H1 (cell line): ENCODE measurements around the gene SLC35E1. TPM values are rescaled to one million over a fixed set of nuclear protein-coding genes. Genes with fewer than 3 reads are reported as not detected.

Experiments used
- CTCF ChIA-PET: fragments of 300-600 bp; sonication (Branson Sonifier 250); formaldehyde crosslinking; loops from one replicate; lab custom pipeline; 2021; ENCODE audit not compliant: partially characterized antibody; lab: Charles Lee
- POLR2A ChIA-PET: fragments of 300-600 bp; sonication (Branson Sonifier 250); formaldehyde crosslinking; loops from one replicate; lab custom pipeline; 2021; ENCODE audit warnings: inconsistent platforms; ENCODE audit not compliant: partially characterized antibody; lab: Charles Lee
- DNase-seq, 2 experiments: peaks; one replicate each; pipeline versions ENCODE4 v3.0.0 to v3.0.0-alpha.2; 2010 to 2022; ENCODE audit warnings: low spot score in 2 of 2, low read depth in 1 of 2, mixed read lengths in 1 of 2
- FAIRE-seq: peaks from 2 replicates; lab custom pipeline; 2011; peaks lifted over from hg19 to GRCh38; lab: Jason Lieb, UNC
- H2AFZ ChIP-seq: 2 replicates; pipeline ENCODE4 v1.8.1; 2012; ENCODE audit warnings: low read length, inconsistent platforms
- H2AK5ac ChIP-seq: 2 replicates; pipeline ENCODE4 v1.6.1; 2013; ENCODE audit warnings: low read depth, low read length
- H2BK120ac ChIP-seq: replicated peaks from 2 replicates; pipeline ENCODE3; 2013; ENCODE audit warnings: low read depth, low read length, inconsistent platforms
- H2BK12ac ChIP-seq: 2 replicates; pipeline ENCODE4 v1.6.1; 2013; ENCODE audit warnings: low read depth, low read length
- H2BK15ac ChIP-seq: 2 replicates; pipeline ENCODE4 v1.6.1; 2013; ENCODE audit warnings: low read length
- H2BK20ac ChIP-seq: 2 replicates; pipeline ENCODE4 v1.6.1; 2013; ENCODE audit warnings: low read length
- H2BK5ac ChIP-seq: 2 replicates; pipeline ENCODE4 v1.6.1; 2013; ENCODE audit warnings: low read depth, low read length
- H3K14ac ChIP-seq: 2 replicates; pipeline ENCODE4 v1.6.1; 2013; ENCODE audit warnings: inconsistent platforms; ENCODE audit not compliant: insufficient read length
- H3K18ac ChIP-seq: 2 replicates; pipeline ENCODE4 v1.6.1; 2013; ENCODE audit warnings: low read length; ENCODE audit errors: extremely low read depth
- H3K23ac ChIP-seq: 2 replicates; pipeline ENCODE4 v1.6.1; 2013; ENCODE audit warnings: inconsistent platforms; ENCODE audit not compliant: insufficient read length
- H3K23me2 ChIP-seq: 2 replicates; pipeline ENCODE4 v1.6.1; 2013; ENCODE audit warnings: low read depth, low read length
- H3K27ac ChIP-seq: 2 replicates; pipeline ENCODE4 v1.6.1; 2011; ENCODE audit warnings: low read depth, low read length, inconsistent platforms
- H3K27me3 ChIP-seq, 4 experiments: replicated peaks in 1 of 4; 1 replicate in 1 of 4; 2 replicates in 3 of 4; pipeline versions ENCODE4 v1.6.1 to v1.8.1; 2011 to 2013; ENCODE audit warnings: low read length in 3 of 4, mild to moderate bottlenecking in 3 of 4, inconsistent platforms in 2 of 4, mixed read lengths in 2 of 4, moderate library complexity in 1 of 4; ENCODE audit not compliant: control insufficient read depth in 3 of 4, insufficient read depth in 3 of 4; ENCODE audit errors: extremely low read depth in 1 of 4
- H3K36me3 ChIP-seq, 4 experiments: 2 replicates each; pipeline versions ENCODE4 v1.6.1 to v1.8.1; 2011 to 2013; ENCODE audit warnings: mild to moderate bottlenecking in 4 of 4, low read length in 3 of 4, moderate library complexity in 2 of 4, control low read depth in 1 of 4, inconsistent platforms in 1 of 4; ENCODE audit not compliant: insufficient read depth in 4 of 4, control insufficient read depth in 2 of 4
- H3K4ac ChIP-seq: replicated peaks from 2 replicates; pipeline ENCODE3; 2013; ENCODE audit warnings: low read length, low read depth, mixed read lengths, inconsistent platforms; ENCODE audit not compliant: insufficient read length
- H3K4me1 ChIP-seq, 4 experiments: replicated peaks in 1 of 4; 1 replicate in 1 of 4; 2 replicates in 3 of 4; pipeline versions ENCODE4 v1.6.1 to v1.8.1; 2011 to 2013; ENCODE audit warnings: low read length in 3 of 4, inconsistent platforms in 2 of 4, mixed read lengths in 1 of 4; ENCODE audit not compliant: insufficient read depth in 4 of 4, control insufficient read depth in 3 of 4
- H3K4me2 ChIP-seq, 2 experiments: 2 replicates each; pipeline versions ENCODE4 v1.6.1 to v1.8.1; 2011 to 2013; ENCODE audit warnings: low read depth in 2 of 2, low read length in 2 of 2, control low read depth in 1 of 2, inconsistent platforms in 1 of 2, mild to moderate bottlenecking in 1 of 2; ENCODE audit not compliant: insufficient read depth in 1 of 2
- H3K4me3 ChIP-seq, 4 experiments: fragments of 200-600, 300-600 bp in 1 of 4; sonication (generic), shearing (Covaris generic), sonication (Bioruptor Twin) in 1 of 4; 2 replicates each; pipeline versions ENCODE4 v1.5.1 to v1.8.1; 2011 to 2016; ENCODE audit warnings: low read length in 4 of 4, low read depth in 3 of 4, control low read depth in 2 of 4, inconsistent platforms in 2 of 4, mild to moderate bottlenecking in 2 of 4, mixed read lengths in 1 of 4, moderate library complexity in 1 of 4; ENCODE audit not compliant: insufficient read depth in 2 of 4; ENCODE audit errors: extremely low read depth in 1 of 4
- H3K56ac ChIP-seq: replicated peaks from 2 replicates; pipeline ENCODE3; 2013; ENCODE audit warnings: low read depth, mild to moderate bottlenecking, mixed read lengths, low read length, inconsistent platforms; ENCODE audit not compliant: insufficient read length
- H3K79me1 ChIP-seq: 2 replicates; pipeline ENCODE4 v1.6.1; 2013; ENCODE audit warnings: low read depth, low read length, control low read depth
- H3K79me2 ChIP-seq, 2 experiments: 2 replicates each; pipeline versions ENCODE4 v1.6.1 to v1.8.1; 2012 to 2013; ENCODE audit warnings: low read length in 2 of 2, mild to moderate bottlenecking in 2 of 2, inconsistent platforms in 1 of 2; ENCODE audit not compliant: insufficient read depth in 2 of 2, control insufficient read depth in 1 of 2
- H3K9ac ChIP-seq, 4 experiments: replicated peaks in 1 of 4; 1 replicate in 1 of 4; 2 replicates in 3 of 4; pipeline versions ENCODE4 v1.6.1 to v1.8.1; 2011 to 2013; ENCODE audit warnings: low read depth in 3 of 4, low read length in 3 of 4, control low read depth in 2 of 4, mild to moderate bottlenecking in 2 of 4, moderate library complexity in 2 of 4, inconsistent platforms in 1 of 4; ENCODE audit errors: extremely low read depth in 1 of 4
- H3K9me3 ChIP-seq, 2 experiments: 2 replicates each; pipeline versions ENCODE4 v1.6.1 to v1.8.1; 2012 to 2013; ENCODE audit warnings: mild to moderate bottlenecking in 2 of 2, moderate library complexity in 2 of 2, control low read depth in 1 of 2, inconsistent platforms in 1 of 2, low read depth in 1 of 2, low read length in 1 of 2, mixed read lengths in 1 of 2; ENCODE audit not compliant: insufficient read depth in 2 of 2
- H4K20me1 ChIP-seq, 2 experiments: replicated peaks in 1 of 2; 2 replicates each; pipeline versions ENCODE3 to v1.8.1; 2011 to 2013; ENCODE audit warnings: inconsistent platforms in 2 of 2, low read length in 2 of 2, mild to moderate bottlenecking in 1 of 2; ENCODE audit not compliant: insufficient read depth in 2 of 2, control insufficient read depth in 1 of 2
- H4K5ac ChIP-seq: 2 replicates; pipeline ENCODE4 v1.6.1; 2013; ENCODE audit warnings: low read length, low read depth, mixed read lengths, inconsistent platforms; ENCODE audit not compliant: insufficient read length
- H4K8ac ChIP-seq: 2 replicates; pipeline ENCODE4 v1.8.0; 2013; ENCODE audit warnings: mild to moderate bottlenecking, moderate library complexity, low read length, inconsistent platforms; ENCODE audit not compliant: insufficient read depth; ENCODE audit errors: extremely low read depth
- H4K91ac ChIP-seq: replicated peaks from 2 replicates; pipeline ENCODE3; 2013; ENCODE audit warnings: low read length, mixed read lengths, inconsistent platforms; ENCODE audit not compliant: insufficient read length
- BACH1 ChIP-seq: IDR thresholded peaks from 2 replicates; pipeline ENCODE4 v1.6.1; 2012; ENCODE audit warnings: low read length, improper control_type of control experiment
- GTF2F1 ChIP-seq: IDR thresholded peaks from 2 replicates; pipeline ENCODE4 v1.6.1; 2012; ENCODE audit warnings: low read depth, low read length, improper control_type of control experiment, borderline replicate concordance
- NANOG ChIP-seq: IDR thresholded peaks from 2 replicates; pipeline ENCODE4 v1.6.1; 2011; ENCODE audit warnings: low read length, low read depth, mild to moderate bottlenecking, inconsistent platforms; ENCODE audit not compliant: insufficient read depth, poor library complexity, severe bottlenecking
- POLR2AphosphoS5 ChIP-seq: IDR thresholded peaks from 2 replicates; pipeline ENCODE4 v1.6.1; 2011; ENCODE audit warnings: low read depth, low read length
- RAD21 ChIP-seq, 2 experiments: IDR thresholded peaks in 1 of 2; conservative IDR thresholded peaks in 1 of 2; 2 replicates each; pipeline ENCODE4 v1.6.1; 2011; ENCODE audit warnings: low read depth in 2 of 2, low read length in 2 of 2, improper control_type of control experiment in 1 of 2, inconsistent platforms in 1 of 2, mild to moderate bottlenecking in 1 of 2, moderate library complexity in 1 of 2
- WGBS, 2 experiments: shearing (Covaris generic) in 1 of 2; methylation state at CpG; one replicate each; pipeline versions ENCODE4 v1.1.6 to v1.1.7; 2013 to 2015; ENCODE audit warnings: low lambda C conversion rate in 2 of 2, mixed read lengths in 2 of 2, inconsistent platforms in 1 of 2, low coverage in 1 of 2, missing lambda C conversion rate in 1 of 2; ENCODE audit not compliant: insufficient replicate concordance in 2 of 2, insufficient coverage in 1 of 2, insufficient read length in 1 of 2; ENCODE audit errors: extremely low coverage in 1 of 2, missing lambda C conversion rate in 1 of 2; 5-methylcytosine and 5-hydroxymethylcytosine counted together
- polyA plus RNA-seq, 7 experiments: library from polyadenylated mRNA; depleted of rRNA in 3 of 7; stranded (reverse) in 5 of 7; unstranded in 2 of 7; fragments of >200 nt in 5 of 7; fragments of 200-250 nt in 2 of 7; gene quantifications; 1 replicate in 5 of 7; 2 replicates in 1 of 7; 4 replicates in 1 of 7; pipeline versions ENCODE4 v1.2.1 to v1.2.3, GENCODE V29; 2011 to 2013; ENCODE audit warnings: missing spikeins in 2 of 7, mixed read lengths in 2 of 7
- total RNA-seq: library from RNA; stranded (reverse); fragmentation: NEBNext Ultra II Directional; extraction: Animal tissue kit (Norgen Biotek cat#: 25700); gene quantifications from 2 replicates; pipeline ENCODE4 v1.2.1, GENCODE V29; 2021
- TF ChIP-seq, protein P1 (sequence below): IDR thresholded peaks from 2 replicates; pipeline ENCODE4 v1.6.1; 2011; ENCODE audit warnings: low read depth, mild to moderate bottlenecking, low read length; ENCODE audit not compliant: insufficient read depth

The SLC35E1 gene
- total and polyA plus RNA-seq, 2 of the 8 experiments (the other 6 are each of a cell fraction or from before 2014, with no cell fraction given): 26.0 to 31.9 TPM

DNA sequence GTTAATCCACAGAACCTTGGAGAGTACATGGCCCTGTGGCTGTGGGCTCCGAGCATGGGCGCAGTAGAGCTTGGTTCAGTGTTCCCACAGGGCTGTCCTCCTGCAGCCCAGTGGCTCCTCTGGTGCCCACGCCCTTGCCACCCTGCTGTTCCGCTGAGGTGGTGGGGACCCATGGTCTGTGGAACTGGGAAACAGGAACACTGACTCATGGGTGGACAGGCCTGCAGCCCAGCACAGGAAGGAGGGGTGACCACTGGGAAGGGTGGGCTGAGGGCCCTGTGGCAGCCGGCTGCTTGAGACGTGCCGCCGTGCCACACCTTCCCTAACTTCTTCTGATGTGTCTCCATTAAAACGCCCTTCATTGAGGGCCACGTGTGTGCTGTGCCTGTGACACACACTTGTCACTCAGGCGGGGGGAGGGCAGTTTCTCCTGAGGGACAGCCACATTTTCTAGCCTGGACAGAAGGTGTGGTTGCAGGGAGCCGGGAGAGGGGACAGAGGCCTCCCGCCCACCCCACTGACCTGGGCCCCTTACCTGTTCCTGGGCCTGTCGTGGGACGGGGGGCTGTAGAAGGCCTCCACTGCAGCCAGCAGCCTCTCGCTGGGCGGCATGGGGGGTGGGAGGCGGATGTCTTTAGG lies 51.1 kb downstream of the SLC35E1 start:
- peaks cover 35 to 86% (median 75%) of the 10 kb centered on the region in 4 experiments for H3K36me3 ChIP-seq
- CTCF ChIA-PET: no interaction called here

More for the DNA sequence above, 51.1 kb downstream of the SLC35E1 start:
- Histone ChIP-seq H2BK20ac (no peak overlapping the region), H3K27ac (no peak overlapping the region), H2BK5ac (no peak overlapping the region), H3K4me3 (no peak overlapping the region), H2AFZ (no peak overlapping the region), H4K5ac (no peak overlapping the region), H2BK12ac (no peak overlapping the region), H3K27me3 (no peaks in the 10 kb centered on the region), H3K23me2 (no peaks in the 10 kb centered on the region), H4K20me1 (peaks cover 14 to 36% of the 10 kb centered on the region in 2 experiments), H3K4me2 (no peak overlapping the region), H3K23ac (no peak overlapping the region), H3K79me2 (no peaks in the 10 kb centered on the region), H3K4me1 (no peaks in the 10 kb centered on the region), H3K18ac (no peak overlapping the region), H4K91ac (no peak overlapping the region), H3K9me3 (no peaks in the 10 kb centered on the region), H3K56ac (no peak overlapping the region), H3K79me1 (no peaks in the 10 kb centered on the region), H3K9ac (no peak overlapping the region), H2BK15ac (no peak overlapping the region), H3K14ac (no peak overlapping the region), H2AK5ac (no peak overlapping the region), H2BK120ac (no peak overlapping the region), H4K8ac (no peak overlapping the region), H3K4ac (no peak overlapping the region)
- POLR2A ChIA-PET: interaction anchor here (1.3 to 1.9 kb wide), 3 partner anchors 12 to 33 kb away, joined by 4 to 7 read pairs (median 4); partner anchors contain the start of gene CHERP
- WGBS, 2 experiments: 96% methylated on average over 18 of the region's 18 CpGs; no CpG with 5 or more reads in 1 of the 2 experiments
- FAIRE-seq (no peak), DNase-seq (no peak)
- no peak for TF ChIP-seq NANOG
- TF ChIP-seq RAD21 (IDR thresholded peaks at IDR 0.05 in 1 of 2, conservative IDR thresholded peaks at IDR 0.05 in 1 of 2; ENCODE audit: low read depth in 2 of 2, low read length in 2 of 2): no peak
- TF ChIP-seq, protein P1, sequence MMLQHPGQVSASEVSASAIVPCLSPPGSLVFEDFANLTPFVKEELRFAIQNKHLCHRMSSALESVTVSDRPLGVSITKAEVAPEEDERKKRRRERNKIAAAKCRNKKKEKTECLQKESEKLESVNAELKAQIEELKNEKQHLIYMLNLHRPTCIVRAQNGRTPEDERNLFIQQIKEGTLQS: no peak
- no peak for TF ChIP-seq BACH1
- no peak for TF ChIP-seq GTF2F1
- 0 out of 2 replicates have a peak, but pooled peaks have one; percentile 17 for TF ChIP-seq POLR2AphosphoS5
